HEK293 (cell line): Measurements from ENCODE around the gene PIK3C2G.

Source experiments
- ZNF561 ChIP-seq: fragments of 450-650 bp; IDR thresholded peaks from 2 replicates; pipeline ENCODE4 v1.5.1; 2018; ENCODE audit warnings: missing biosample characterization, missing genetic modification characterization, borderline replicate concordance
- ZNF639 ChIP-seq: fragments of 450-650 bp; formaldehyde crosslinking; IDR thresholded peaks from 2 replicates; pipeline ENCODE4 v1.5.1; 2016; ENCODE audit warnings: missing biosample characterization, missing genetic modification characterization
- ZNF664 ChIP-seq: fragments of 450-650 bp; formaldehyde crosslinking; IDR thresholded peaks from 2 replicates; pipeline ENCODE4 v1.5.1; 2016; ENCODE audit warnings: missing biosample characterization, missing genetic modification characterization
- ZNF701 ChIP-seq: fragments of 450-650 bp; formaldehyde crosslinking; IDR thresholded peaks from 2 replicates; pipeline ENCODE4 v1.5.1; 2016; ENCODE audit warnings: missing biosample characterization, missing genetic modification characterization
- ZNF785 ChIP-seq: fragments of 450-650 bp; formaldehyde crosslinking; IDR thresholded peaks from 2 replicates; pipeline ENCODE4 v1.5.1; 2016; ENCODE audit warnings: missing biosample characterization, missing genetic modification characterization
- TF ChIP-seq, protein P1 (sequence below): fragments of 450-650 bp; formaldehyde crosslinking; IDR thresholded peaks from 2 replicates; pipeline ENCODE4 v1.5.1; 2016; ENCODE audit warnings: missing biosample characterization, missing genetic modification characterization
- TF ChIP-seq, protein P2 (sequence below): fragments of 450-650 bp; formaldehyde crosslinking; IDR thresholded peaks from 2 replicates; pipeline ENCODE4 v1.5.1; 2016; ENCODE audit warnings: missing biosample characterization, missing genetic modification characterization

DNA sequence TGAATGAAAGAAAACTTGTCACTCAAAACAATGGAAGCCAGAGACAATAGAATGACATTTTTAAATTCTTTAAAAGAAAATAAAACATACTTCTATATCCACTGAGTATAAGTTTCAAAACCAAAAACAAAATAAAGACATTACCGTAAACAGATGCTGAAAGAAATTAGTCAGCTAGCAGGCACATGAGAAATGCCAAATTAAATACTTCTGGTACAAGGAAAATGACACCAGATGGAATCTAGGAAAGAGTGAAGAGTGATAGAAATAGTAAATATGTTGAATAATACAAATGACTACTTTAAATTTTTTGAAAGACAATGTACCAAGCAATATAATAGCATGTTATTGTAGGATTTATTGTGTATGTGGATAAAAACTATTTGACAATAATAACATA is 23.8 kb downstream of the PIK3C2G start:
- TF ChIP-seq, protein P1, sequence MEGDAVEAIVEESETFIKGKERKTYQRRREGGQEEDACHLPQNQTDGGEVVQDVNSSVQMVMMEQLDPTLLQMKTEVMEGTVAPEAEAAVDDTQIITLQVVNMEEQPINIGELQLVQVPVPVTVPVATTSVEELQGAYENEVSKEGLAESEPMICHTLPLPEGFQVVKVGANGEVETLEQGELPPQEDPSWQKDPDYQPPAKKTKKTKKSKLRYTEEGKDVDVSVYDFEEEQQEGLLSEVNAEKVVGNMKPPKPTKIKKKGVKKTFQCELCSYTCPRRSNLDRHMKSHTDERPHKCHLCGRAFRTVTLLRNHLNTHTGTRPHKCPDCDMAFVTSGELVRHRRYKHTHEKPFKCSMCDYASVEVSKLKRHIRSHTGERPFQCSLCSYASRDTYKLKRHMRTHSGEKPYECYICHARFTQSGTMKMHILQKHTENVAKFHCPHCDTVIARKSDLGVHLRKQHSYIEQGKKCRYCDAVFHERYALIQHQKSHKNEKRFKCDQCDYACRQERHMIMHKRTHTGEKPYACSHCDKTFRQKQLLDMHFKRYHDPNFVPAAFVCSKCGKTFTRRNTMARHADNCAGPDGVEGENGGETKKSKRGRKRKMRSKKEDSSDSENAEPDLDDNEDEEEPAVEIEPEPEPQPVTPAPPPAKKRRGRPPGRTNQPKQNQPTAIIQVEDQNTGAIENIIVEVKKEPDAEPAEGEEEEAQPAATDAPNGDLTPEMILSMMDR (tag by site-specific recombination), result no peak
- TF ChIP-seq, protein P2, sequence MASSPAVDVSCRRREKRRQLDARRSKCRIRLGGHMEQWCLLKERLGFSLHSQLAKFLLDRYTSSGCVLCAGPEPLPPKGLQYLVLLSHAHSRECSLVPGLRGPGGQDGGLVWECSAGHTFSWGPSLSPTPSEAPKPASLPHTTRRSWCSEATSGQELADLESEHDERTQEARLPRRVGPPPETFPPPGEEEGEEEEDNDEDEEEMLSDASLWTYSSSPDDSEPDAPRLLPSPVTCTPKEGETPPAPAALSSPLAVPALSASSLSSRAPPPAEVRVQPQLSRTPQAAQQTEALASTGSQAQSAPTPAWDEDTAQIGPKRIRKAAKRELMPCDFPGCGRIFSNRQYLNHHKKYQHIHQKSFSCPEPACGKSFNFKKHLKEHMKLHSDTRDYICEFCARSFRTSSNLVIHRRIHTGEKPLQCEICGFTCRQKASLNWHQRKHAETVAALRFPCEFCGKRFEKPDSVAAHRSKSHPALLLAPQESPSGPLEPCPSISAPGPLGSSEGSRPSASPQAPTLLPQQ (tag by site-specific recombination), result no peak
- no peak for TF ChIP-seq ZNF561 (tag by site-specific recombination)
- no peak for TF ChIP-seq ZNF639
- no peak for TF ChIP-seq ZNF664
- no peak for TF ChIP-seq ZNF701 (tag by site-specific recombination)
- no peak for TF ChIP-seq ZNF785 (tag by site-specific recombination)
